DMS153 treated with DMSO at 0.1 percent for 48 hours (cell line): Measurements from ENCODE around the gene TRPM3.
A peak's percentile ranks its signal among the peaks of the same experiment; 100 is the strongest.

Experiments used
- DNase-seq: peaks from one replicate; lab custom pipeline; 2025; ENCODE audit not compliant: unreplicated experiment; lab: John Stamatoyannopoulos, UW

Gene TRPM3

DNA sequence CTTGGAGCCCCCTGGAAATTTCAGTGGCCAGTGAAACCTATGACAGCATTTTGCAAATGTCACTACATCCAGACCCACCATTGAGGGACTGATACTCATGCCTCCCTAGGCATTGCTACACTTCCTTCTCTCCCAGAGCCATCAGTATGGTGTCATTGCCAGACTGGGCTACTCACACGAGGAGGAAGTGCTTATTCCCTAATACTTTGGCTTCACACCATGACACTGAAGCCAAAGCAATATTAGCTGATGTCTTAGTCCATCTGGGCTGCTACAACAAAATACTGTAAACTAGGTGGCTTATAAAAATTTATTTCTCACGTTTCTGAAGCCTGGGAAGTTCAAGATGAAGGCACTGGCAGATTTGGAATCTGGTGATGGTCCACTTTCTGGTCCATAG is 22.6 kb downstream of the TRPM3 start:
- DNase-seq = no peak

DNA sequence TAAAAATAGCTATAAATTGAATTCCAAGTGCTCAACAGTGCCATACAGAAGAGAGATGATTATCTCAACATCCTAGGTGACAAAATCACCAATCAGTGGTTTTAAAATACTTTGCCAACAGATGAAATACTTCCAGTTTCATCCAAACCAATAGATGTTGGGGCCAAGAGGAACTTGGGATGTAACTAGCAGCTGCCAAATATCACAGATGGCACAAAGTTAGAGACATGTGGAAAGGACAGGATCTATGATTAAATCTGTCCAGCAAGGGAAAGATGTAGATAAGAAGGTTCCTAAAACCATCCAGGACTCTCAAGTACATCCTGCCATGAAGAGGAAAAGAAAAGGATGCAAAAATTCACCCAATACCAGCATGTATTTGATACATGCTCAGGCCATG is 23.8 kb downstream of the TRPM3 start:
- DNase-seq = no peak

DNA sequence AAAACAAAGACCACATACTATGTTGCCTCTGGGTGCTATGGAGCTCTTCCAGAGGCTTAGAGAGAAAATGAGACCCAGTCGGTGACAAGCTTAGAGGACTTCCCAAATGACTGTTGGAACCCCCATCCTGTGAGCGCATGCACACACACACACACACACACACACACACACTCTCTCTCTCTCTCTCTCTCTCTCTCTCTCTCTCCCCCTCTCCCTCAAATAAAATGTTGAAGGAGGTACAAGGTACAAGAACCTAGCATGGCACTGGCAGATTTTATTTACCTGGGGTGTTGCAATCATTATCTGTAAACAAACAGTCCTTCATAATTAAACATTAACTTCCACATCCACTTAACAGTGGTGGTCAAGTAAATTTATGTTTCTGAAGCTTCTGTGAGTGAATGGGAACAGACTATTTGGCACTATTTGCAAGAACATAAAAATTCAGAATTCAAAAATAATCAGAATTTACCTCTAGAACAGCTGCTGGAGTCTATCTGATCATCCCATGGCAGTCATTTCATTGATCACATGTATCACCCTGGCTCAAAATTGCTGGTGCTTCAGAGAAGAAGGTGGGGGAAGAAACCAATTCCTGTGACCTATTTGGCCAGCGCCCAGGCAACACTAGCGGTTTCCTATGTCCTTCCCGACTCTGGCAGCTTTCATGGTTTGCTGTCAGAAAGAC is 24.9 kb downstream of the TRPM3 start:
- DNase-seq = no peak

DNA sequence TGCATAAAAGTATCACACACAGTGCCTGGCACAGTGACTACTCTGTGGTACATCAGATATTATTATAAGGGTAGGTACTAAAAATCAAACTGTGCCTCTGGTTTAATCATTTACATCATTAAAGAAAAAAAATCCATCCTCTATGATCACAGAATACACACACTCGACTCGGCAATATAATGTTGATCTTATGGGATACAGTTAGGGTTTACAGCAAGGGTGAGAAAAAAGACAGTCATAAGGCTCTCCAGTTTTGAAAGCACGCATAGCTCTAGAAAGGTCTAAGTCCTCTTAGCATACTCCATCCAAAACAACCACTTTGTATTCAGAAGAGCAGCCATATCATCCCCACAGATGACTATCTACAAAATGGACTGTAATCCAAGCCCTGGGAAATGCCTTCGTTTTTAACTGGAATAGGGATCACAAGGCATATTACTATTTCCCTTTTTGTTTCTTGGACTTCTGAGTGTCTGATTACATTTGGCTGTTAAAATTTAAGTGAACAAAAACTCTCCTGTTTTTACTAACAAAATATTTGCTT is 26.6 kb downstream of the TRPM3 start:
- no peak for DNase-seq

DNA sequence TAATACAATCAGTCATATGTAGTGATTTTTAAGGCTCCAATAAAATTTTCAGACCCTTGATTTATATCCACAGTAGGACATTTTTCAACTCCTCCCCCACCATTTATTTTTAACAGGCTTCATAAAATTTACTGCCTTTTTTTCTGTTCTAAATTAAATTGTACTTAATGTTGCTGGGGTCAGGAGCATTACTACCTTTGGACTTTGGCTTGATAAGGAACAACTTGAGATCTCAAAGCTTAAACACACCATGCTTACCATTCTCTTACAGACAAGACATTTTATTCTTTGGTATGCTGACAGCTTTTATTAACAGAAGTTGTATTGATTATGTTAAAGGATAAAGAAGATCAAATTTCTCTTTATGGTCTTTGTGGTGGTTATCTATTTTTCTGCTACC is 30.5 kb downstream of the TRPM3 start:
- no peak for DNase-seq

DNA sequence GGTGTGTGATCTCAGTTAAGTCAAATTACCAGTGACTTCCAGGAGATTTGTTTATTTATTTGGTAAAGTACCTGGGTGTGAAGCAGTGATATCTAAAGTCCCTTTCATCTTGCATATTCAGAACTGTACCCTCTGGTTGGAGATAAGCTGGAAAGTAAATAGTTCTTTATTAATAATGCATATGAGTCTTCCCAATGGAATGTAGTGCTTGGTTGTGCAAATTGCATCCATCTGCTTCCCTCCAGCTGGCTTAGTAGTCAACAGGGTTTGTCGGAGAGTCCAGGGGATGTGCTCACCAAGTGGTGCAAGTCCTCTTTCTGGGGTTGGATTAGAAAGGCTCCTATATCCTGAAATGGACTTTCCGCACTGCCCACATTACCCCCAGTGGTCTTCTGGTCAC is 42.0 kb downstream of the TRPM3 start:
- no peak for DNase-seq

DNA sequence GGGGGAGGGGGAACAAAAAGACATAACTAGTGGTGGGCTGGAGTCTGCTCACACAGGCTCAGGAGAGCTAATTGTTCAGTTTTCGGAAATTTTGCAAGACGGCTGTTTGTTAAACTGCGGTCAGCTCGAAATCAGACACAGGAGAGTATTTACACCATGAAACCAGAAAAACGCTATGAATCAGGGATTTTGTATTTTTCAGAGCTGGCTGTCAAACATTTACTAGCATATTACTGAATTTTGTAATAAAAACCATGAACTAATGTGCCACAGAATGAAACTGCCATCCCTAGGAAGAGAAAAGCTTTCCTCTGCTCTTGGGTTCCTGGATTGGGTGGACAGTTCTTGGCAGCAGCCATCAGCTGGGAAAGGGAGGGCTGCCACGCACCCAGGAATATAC is 45.3 kb downstream of the TRPM3 start:
- DNase-seq = no peak

DNA sequence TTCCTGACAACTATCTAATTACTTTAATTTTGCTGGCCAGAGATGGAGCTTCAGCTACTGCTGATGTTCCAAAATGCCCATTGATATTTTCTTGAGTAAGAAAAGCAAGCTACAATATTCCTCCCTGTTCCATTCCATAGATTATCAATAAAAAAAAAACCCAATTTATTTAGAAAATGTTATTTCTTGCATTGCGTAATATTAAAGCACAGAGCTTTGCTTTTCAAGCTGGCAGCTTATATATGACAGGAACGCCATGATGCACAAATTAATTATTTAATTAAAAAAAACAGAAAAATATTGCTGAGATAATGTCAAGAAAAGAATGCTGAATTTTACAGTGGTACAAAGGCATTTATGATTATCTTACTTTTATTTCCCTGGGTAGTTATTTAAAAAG is 47.9 kb downstream of the TRPM3 start:
- no peak for DNase-seq

DNA sequence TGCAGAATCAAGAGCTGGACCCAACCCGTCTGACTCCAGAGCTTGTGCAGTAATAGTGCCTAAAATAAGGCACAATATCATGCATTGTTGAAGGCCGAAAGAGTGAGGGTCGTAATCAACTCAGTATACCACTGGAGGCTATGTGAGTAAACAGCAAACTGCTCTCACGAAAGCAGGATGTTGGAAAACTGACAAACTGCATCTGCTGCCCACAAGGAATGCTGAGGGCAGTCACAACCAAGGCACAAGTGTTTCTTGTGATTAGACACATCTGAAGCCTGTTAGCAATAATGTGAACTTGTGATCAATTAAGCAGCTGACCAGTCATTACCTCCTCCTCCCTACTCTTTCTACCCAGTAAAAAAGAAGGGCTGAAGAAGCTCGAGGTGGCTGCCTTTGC is 48.8 kb downstream of the TRPM3 start:
- no peak for DNase-seq

DNA sequence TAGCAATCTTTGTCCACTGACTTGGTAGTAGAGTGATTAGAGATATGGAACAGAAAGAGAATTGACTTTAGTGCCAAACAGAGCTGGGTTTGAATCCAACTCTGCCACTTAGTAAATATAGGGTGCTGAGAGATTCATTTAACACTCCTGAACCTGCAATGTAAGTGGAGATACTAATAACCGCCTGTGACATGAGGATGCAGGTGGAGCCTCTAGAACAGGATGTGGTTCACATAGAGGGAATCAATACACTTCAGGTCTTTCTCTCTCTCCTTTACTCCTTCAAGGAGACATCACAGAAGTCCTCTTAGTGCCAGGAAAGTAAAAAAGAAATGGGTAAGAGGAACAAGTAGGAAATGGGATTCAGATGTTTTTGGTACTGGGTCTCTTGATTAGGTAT is 49.8 kb downstream of the TRPM3 start:
- no peak for DNase-seq

DNA sequence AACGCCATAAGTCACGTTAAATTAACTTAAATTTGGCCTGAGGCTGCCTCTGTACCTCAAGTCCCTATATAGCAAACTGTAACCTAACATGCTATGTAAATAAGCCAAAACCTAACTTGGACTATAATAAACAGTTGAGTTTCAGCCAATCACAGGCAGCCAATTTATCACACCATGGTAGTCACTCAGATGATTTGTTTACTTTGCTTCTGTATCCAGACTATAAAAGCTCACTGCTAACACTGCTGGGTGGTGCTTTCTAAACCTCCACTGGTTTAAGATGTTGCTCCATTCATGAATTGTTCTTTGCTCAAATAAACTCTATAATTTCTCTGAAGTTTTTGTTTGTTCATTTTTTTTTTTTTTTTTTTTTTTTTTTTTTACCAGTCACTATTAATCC is 62.8 kb downstream of the TRPM3 start:
- no peak for DNase-seq

DNA sequence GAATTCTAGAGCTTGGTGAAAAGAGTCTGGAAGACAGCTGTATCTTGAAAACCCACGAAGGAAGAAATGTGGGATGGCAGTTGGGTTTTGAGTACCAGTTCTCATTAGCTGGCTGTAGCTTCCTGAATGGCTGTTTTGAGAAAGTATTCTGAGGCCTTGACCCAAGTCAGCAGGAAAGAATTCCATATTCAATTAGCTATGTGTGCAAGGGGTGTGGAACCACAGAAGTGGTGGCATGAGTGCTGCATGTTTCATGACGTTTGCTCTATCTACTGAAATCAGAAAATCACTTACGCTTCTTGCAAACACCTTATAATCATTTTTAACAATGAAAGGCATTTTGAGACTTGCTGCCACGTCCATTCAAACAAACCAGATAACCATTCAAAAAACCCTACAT is 69.1 kb downstream of the TRPM3 start:
- no peak for DNase-seq

DNA sequence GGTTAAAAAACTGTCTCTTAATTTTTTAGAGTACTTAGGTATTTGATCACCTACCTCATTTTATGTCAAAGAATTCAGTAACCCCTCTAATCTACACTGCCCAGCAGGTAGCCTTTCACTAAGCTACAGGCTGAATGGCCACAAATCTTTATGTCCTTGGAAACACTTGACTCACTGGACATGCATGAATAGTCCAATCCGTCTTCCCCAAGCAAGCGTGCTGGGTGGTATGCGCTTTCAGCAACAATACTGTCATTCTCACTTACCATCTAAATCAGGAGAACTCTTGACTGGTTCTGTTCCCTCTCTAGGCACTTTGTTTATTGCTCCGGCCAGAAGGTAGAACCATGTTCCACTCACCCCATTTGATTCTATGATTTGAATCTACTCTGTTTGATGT is 73.1 kb downstream of the TRPM3 start:
- no peak for DNase-seq

DNA sequence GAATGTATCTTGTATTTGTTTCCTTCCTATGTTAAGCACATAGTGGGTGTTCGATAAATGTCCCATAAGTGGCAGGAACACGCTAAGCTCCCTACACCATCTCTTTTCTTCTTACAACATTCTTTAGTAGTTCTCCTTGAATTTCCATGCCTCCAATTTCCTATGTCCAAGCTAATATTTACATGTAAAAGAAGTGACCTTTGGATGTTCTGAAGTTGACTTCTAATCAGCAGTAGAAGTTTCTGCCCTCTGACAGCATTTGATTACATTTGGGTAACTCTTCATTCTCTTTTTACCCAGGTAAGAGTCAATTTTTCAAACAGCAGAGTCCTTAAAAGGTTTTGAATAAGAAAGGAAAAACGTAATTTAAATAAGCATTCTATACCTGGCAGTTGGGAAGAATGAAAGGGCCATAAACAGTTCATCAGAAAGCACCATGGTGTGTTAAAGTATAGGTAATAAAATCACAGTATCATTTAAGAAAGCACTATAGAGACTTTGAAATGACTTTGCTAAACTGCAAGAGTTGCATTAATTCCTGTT is 78.9 kb downstream of the TRPM3 start:
- no peak for DNase-seq

DNA sequence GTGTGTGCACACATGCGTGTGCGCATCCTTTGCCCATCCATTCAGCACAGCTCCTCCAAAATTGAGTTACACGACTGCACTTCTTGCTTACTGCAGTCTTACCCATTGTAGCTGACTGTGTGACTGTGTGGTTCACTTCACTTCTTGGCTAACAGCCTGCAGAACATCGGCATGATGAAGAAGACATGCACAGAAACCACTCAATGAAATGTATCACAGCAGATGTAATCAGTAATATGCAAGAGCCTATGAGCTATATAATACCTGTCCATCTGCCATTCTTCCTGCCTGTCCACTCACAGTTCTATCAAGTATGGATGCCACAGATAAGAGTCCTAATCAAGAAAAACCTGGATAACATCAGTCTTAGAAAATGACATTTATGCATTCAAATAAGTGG is 83.9 kb downstream of the TRPM3 start:
- DNase-seq = no peak

DNA sequence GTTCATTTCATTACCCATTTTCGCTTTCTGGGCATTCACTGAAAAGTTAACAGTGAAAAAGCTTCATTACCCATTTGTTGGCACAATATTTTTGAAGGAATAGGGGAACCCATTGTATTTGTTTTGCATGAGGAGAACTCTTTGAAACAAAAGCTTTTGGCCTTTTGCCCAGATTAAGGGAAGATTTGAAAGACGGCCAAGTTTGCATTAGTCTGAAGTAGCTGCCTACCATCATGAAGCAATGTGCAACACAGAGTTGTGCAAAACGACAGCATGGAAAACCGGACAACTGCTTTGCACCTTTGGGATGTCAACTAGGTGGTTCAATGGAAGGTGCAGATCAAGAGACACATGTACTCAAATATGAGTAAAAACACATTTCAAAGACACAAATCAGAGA is 84.9 kb downstream of the TRPM3 start:
- DNase-seq = peak; percentile 28

DNA sequence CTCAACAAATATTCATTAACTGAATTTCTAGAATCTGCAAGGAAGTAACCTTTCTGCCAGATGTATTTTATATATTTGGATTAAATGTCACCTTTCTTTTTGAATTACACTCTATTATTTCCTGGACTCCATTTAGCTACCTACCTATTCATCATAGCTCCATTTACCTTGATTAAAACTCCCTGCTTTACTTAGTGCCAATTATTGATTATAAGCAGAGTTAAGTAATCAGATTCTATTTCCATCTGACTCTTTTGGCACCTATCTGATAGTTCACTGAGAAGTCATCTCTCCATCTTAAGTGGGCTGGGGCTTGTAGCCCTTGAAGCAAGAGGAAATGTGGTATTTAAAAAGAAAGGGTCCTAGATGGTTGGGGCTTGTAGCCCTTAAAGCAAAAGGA is 88.6 kb downstream of the TRPM3 start:
- no peak for DNase-seq

DNA sequence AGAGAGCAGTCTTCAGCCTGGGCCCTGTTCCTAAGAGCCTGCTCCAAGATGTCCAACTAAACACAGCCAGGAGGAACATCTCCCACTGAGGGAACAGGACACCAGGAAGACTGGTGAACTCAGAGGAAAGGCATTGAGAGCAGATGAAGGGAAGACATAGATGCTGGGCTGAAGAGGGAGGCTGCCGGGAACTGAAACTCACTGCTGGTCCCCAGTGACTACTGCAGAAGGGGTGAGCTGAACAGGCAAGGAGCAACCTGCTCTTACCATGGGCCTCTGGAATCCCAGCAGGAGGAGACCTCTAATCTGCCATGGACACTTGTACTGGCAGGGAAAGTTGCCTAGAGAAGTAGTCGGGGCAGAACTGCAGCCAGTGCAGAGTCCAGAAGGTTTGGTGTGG is 95.7 kb downstream of the TRPM3 start:
- DNase-seq = no peak

DNA sequence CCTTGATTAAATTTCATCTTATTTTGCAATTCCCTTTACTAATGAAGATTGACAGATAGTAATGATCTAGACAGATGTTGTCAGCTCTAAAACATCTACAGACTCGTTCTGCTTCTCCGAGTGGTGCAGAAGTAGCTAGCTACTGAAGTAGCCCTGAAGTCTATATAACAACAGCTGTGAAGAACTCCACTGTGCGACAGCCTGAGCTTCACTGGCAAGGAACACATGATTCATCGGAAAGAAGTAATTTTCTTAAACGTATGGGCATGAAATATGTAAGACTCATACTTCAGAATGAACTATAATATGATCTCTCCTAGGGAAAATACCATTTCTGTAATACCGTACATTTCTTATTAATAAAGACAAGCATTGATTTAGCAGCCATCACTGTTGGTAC is 96.2 kb downstream of the TRPM3 start:
- no peak for DNase-seq

DNA sequence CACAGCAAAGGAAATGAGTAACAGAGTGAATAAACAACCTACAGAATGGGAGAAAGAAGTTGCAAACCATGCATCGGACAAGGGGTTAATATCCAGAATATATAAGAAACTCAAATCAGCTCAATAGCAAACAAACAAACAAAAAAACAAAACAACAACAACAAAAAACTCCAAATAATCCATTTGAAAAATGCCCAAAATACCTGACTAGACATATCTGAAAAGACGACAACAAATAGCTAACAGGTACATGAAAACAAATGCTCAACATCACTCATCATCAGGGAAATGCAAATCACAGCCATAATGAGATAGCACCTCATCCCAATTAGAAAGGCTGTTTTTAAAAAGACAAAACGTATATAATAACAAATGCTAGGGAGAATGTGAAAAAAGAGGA is 111.2 kb downstream of the TRPM3 start:
- DNase-seq = no peak

DNA sequence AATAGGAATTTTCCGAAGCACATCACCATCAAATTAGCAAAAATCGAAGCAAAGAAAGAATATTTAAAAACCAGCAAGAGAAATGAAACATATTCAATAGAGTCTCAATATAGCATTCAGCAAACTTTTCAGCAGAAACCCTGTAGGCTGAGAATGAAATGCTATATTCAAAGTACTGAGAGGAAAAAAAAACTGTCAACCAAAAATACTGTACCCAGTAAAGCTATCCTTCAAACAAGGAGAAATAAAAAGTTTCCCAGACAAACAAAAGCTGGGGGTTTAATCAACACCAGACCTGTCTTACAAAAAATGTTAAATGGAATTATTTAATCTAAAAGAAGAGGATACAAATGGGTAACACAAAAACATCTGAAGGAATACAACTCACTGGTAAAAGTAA is 116.0 kb downstream of the TRPM3 start:
- DNase-seq = no peak

DNA sequence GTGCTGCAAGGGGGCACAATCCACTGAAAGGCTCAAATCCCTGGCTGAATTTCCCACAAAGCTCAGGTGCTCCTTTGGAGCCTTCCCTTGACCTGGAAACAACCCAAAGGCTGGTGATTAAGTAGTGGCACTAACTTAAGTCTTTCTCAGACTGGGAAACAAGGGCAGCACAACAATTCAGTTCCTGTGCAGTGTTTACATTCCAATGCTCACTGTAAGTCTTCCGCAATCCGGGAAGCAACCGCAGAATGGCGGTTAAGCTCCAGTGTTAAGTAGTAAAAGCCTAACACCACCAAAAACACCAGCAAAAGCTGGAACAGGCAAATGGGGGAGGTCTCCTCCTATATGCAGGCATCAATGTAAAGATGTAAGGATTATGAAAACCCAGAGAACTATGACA is 117.2 kb downstream of the TRPM3 start:
- DNase-seq = no peak

DNA sequence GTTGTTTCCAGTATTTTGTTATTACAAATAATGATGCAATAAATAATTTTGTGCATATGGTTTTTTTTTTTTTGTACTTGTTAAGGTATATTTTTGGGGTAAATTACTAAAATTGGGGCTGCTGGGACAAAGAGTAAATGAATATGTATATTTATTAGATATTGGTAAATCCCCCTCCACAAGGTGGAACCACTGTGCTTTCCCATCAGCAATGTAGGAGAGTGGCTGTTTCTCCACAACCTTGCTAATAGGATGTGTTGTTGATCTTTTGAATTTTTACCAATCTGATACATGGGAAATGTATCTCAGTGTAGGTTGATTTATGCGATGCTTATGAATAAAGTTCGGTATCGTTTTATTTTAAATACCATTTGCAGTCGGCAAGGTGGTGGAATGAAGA is 118.1 kb downstream of the TRPM3 start:
- no peak for DNase-seq
